GM19351 (cell line): ENCODE results near the gene SLC25A45.
"Not testable (repeated sequence)": the region's sequence is repeated elsewhere in the genome, so short reads cannot be mapped to it uniquely, and the experiment has no call there.

Source experiments
- ATAC-seq: cut with Tn5 transposase; IDR thresholded peaks from one replicate; pipeline ENCODE4 v1.9.1; 2021; ENCODE audit warnings: mild to moderate bottlenecking, moderate library complexity; ENCODE audit not compliant: unreplicated experiment

The SLC25A45 gene

GRCh38 chr11:65421794-65422632, 39.6 kb upstream of the SLC25A45 start:
- no peak for ATAC-seq

GRCh38 chr11:65420979-65421793, 38.7 kb upstream of the SLC25A45 start:
- no peak for ATAC-seq

GRCh38 chr11:65420506-65420905, 38.1 kb upstream of the SLC25A45 start:
- no peak for ATAC-seq

- ATAC-seq = no peak
These were observed 37.5 kb upstream of the SLC25A45 start for GRCh38 chr11:65419772-65420481.

- no peak for ATAC-seq
These were observed 37.0 kb upstream of the SLC25A45 start for GRCh38 chr11:65419460-65419771.

GRCh38 chr11:65418681-65419459, 36.4 kb upstream of the SLC25A45 start:
- no peak for ATAC-seq

GRCh38 chr11:65418431-65418680, 35.9 kb upstream of the SLC25A45 start:
- ATAC-seq = no peak

- no peak for ATAC-seq
These were observed 35.4 kb upstream of the SLC25A45 start for GRCh38 chr11:65417702-65418430.

GRCh38 chr11:65416841-65417701, 34.6 kb upstream of the SLC25A45 start:
- no peak for ATAC-seq

GRCh38 chr11:65416341-65416824, 33.9 kb upstream of the SLC25A45 start:
- ATAC-seq = peak; percentile 34

- ATAC-seq = no peak
These were observed 33.3 kb upstream of the SLC25A45 start for GRCh38 chr11:65415499-65416340.

- no peak for ATAC-seq
These were observed 32.5 kb upstream of the SLC25A45 start for GRCh38 chr11:65414776-65415498.

GRCh38 chr11:65413077-65413664, 30.7 kb upstream of the SLC25A45 start:
- ATAC-seq = not testable (repeated sequence)

- ATAC-seq = no peak
These were observed 30.0 kb upstream of the SLC25A45 start for GRCh38 chr11:65412271-65413076.

- no peak for ATAC-seq
These were observed 29.2 kb upstream of the SLC25A45 start for GRCh38 chr11:65411681-65412070.

- ATAC-seq = no peak
These were observed 28.7 kb upstream of the SLC25A45 start for GRCh38 chr11:65410936-65411680.
